Psoas muscle (tissue), 8 donors: ENCODE results near the gene SPDL1. TPM values are rescaled to one million over a fixed set of nuclear protein-coding genes. Genes with fewer than 3 reads are reported as not detected.

Experiments used
- ATAC-seq, 4 donors: fragments of 200-7000 bp; cut with Tn5 transposase; one replicate each; pipeline ENCODE4 v1.9.1; 2020; ENCODE audit warnings: moderate library complexity in 3 of 4, mild to moderate bottlenecking in 2 of 4
- DNase-seq, 2 donors: peaks; one replicate each; pipeline ENCODE4 v3.0.0-alpha.2; 2020
- H3K27ac ChIP-seq: fragments of 200-600 bp; one replicate; pipeline ENCODE4 v1.8.0; 2022
- H3K27me3 ChIP-seq, 3 donors: fragments of 200-600 bp in 1 of 3; one replicate each; pipeline versions ENCODE4 v1.6.1 to v1.8.0; 2013 to 2022; ENCODE audit warnings: low read length in 2 of 3, mild to moderate bottlenecking in 2 of 3, moderate library complexity in 1 of 3; ENCODE audit not compliant: insufficient read depth in 3 of 3
- H3K36me3 ChIP-seq, 2 donors: fragments of 200-600 bp in 1 of 2; one replicate each; pipeline versions ENCODE4 v1.6.1 to v1.8.0; 2013 to 2022; ENCODE audit warnings: low read depth in 1 of 2, mild to moderate bottlenecking in 1 of 2, moderate library complexity in 1 of 2; ENCODE audit not compliant: insufficient read depth in 1 of 2
- H3K4me1 ChIP-seq: fragments of 200-600 bp; one replicate; pipeline ENCODE4 v1.8.0; 2022
- H3K4me3 ChIP-seq: fragments of 200-600 bp; one replicate; pipeline ENCODE4 v1.8.0; 2022; ENCODE audit warnings: mild to moderate bottlenecking
- H3K9me3 ChIP-seq: fragments of 200-600 bp; one replicate; pipeline ENCODE4 v1.8.0; 2022
- WGBS, 3 donors: extraction: QIAGEN DNeasy Blood & Tissue Kit; methylation state at CpG; one replicate each; pipeline versions ENCODE4 v1.1.6 to v1.1.7; 2013; 5-methylcytosine and 5-hydroxymethylcytosine counted together
- intact Hi-C, 2 donors: fragments of 100-400 bp; cut with DNase I; formaldehyde crosslinking; loops; one replicate each; pipeline versions ENCODE4 v1.11.0 to v1.14.2; 2022
- polyA plus RNA-seq, 3 donors: library from polyadenylated mRNA; stranded (reverse); fragments of 200-250 nt; gene quantifications; one replicate each; pipeline ENCODE4 v1.2.3, GENCODE V29; 2013
- total RNA-seq, 4 donors: library from RNA; stranded (reverse); fragmentation: NEBNext Ultra II Directional in 2 of 4; extraction: Animal tissue kit (Norgen Biotek cat#: 25700) in 2 of 4; gene quantifications; one replicate each; pipeline versions ENCODE4 v1.2.1 to v1.2.4, GENCODE V29; 2021 to 2023
- TF ChIP-seq, protein P1 (sequence below): fragments of 200-600 bp; IDR thresholded peaks from one replicate; pipeline ENCODE4 v1.8.0; 2022; ENCODE audit warnings: antibody characterized with exemption
- donor health status: healthy with polysubstance abuse.
- donor health status: DM: no; HTN: no; CAD: no; lungs with moderate emphysema.
- donor health status: Bipolar disorder and iron deficiency.
- donor health status: healthy.
- donor health status: DM: yes; HTN: yes; CAD: no.
- donor health status: DM: no; HTN: no; CAD: no.
- donor health status: DM: no; HTN: no; CAD: no.
- donor health status: DM: yes; HTN: yes; CAD: no.

Gene SPDL1
- total and polyA plus RNA-seq, 7 donors, result 1.7 to 6.3 (median 2.8) TPM

DNA sequence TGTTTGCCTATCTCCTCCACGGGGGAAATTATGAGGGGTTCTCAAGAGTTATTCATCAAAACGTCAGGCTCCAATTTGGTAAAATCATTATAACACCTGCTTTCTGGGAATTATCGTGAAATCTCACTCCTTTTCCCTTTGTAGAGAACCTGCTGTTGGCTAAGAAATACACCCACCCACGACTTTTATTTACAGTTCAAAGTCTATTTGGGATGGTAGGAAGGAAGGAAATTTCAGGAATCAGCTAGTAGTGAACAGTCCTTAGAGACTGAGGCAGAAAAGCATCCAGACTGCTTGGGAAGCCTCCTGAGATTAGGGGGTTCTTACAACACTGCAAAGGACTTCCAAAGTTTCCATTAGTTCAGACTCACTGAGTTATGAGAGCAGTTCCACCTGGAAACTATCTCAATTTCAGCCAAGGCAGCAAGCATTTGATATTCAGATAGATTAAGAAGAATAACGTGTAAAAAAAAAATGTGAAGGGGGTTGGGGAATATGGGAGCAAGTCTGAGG lies 9.4 kb upstream of the SPDL1 start:
- no peak overlapping the region for H3K4me3 ChIP-seq
- no peak for DNase-seq
- H3K4me1 ChIP-seq, result no peaks in the 10 kb centered on the region
- no peaks in the 10 kb centered on the region for H3K36me3 ChIP-seq
- H3K9me3 ChIP-seq, result no peaks in the 10 kb centered on the region
- no peak overlapping the region for H3K27ac ChIP-seq
- no peak for ATAC-seq
- TF ChIP-seq, protein P1, sequence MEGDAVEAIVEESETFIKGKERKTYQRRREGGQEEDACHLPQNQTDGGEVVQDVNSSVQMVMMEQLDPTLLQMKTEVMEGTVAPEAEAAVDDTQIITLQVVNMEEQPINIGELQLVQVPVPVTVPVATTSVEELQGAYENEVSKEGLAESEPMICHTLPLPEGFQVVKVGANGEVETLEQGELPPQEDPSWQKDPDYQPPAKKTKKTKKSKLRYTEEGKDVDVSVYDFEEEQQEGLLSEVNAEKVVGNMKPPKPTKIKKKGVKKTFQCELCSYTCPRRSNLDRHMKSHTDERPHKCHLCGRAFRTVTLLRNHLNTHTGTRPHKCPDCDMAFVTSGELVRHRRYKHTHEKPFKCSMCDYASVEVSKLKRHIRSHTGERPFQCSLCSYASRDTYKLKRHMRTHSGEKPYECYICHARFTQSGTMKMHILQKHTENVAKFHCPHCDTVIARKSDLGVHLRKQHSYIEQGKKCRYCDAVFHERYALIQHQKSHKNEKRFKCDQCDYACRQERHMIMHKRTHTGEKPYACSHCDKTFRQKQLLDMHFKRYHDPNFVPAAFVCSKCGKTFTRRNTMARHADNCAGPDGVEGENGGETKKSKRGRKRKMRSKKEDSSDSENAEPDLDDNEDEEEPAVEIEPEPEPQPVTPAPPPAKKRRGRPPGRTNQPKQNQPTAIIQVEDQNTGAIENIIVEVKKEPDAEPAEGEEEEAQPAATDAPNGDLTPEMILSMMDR, result no peak
- 26 to 33% (median 26%) methylated on average over 5 of the region's 5 CpGs for WGBS, 3 donors
- intact Hi-C loops, result no loop called here
- peaks cover 7 to 19% (median 14%) of the 10 kb centered on the region in 3 donors for H3K27me3 ChIP-seq

DNA sequence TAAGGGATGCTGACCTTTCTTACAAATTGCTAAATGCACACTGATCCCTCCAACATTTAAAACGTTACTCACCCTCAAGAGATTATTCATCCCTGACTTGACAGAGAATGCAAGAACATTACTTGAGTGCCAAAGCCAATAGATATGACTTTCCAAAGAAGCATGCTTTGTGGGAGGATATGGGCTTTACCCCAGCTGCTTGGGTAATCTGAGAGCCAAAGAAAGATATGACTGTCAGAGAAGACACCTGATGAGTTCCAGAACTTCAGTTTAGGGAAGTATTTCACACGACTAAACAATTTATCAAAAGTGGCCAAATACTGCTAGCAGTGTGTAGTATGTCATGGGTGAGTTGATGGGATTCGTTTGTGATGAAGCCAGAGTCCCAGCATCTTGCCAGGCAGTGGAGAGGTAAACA lies 7.4 kb upstream of the SPDL1 start:
- TF ChIP-seq, protein P1, result no peak
- Histone ChIP-seq H3K27ac (no peak overlapping the region), H3K4me3 (no peak overlapping the region), H3K9me3 (no peaks in the 10 kb centered on the region), H3K4me1 (no peaks in the 10 kb centered on the region), H3K27me3 (peaks cover 3 to 13% (median 9%) of the 10 kb centered on the region in 3 donors), H3K36me3 (no peaks in the 10 kb centered on the region)
- 22 to 26% (median 25%) methylated on average over 3 of the region's 3 CpGs for WGBS, 3 donors
- DNase-seq (no peak), ATAC-seq (no peak)
- intact Hi-C loops, result no loop called here

DNA sequence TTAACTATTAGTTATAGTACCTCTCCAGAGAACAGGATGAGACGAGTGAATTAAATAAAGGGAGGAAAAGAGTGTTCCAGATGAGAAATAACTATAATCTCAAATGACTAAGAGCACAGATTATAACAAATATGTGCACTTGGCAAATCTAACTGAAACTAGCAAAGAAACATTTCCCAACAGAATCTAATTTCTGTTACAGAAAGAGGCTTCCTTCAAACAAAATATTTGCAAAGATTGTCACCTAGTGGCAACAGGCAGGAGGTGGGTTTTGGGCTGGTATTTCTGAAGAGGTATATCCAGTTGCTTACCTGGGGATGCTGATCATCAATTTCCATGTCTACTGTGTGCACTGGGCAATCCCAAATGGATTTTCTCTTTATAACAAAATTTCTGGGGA lies 5.6 kb upstream of the SPDL1 start:
- intact Hi-C loops, result no loop called here
- Histone ChIP-seq H3K36me3 (no peaks in the 10 kb centered on the region), H3K27me3 (peaks cover 3 to 9% (median 6%) of the 10 kb centered on the region in 3 donors), H3K4me1 (no peaks in the 10 kb centered on the region), H3K4me3 (no peak overlapping the region), H3K27ac (no peak overlapping the region), H3K9me3 (no peaks in the 10 kb centered on the region)
- no peak for DNase-seq
- TF ChIP-seq, protein P1, result no peak
- 12 to 24% (median 16%) methylated on average over 1 of the region's 1 CpG for WGBS, 3 donors
- ATAC-seq, result no peak

DNA sequence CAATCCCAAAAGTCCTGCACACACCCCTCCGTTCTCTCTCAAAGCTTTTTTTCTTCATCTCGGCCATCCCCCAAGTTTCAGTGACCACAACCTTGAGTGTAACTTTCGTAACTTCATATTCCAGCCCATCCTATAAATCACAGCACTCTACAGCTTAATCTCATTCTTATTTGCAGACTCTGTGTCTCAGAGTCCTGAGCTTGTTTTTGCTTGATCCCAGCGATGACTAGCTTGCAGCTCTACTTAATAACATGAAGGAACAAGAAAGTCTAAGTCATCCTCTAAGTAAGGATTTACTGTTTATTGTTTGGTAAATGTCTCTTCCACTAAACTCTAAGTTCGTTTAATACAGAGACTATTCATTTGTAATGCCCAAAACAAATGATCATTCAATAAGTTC lies 2.6 kb upstream of the SPDL1 start:
- Histone ChIP-seq H3K4me3 (no peak overlapping the region), H3K4me1 (peaks cover 7% of the 10 kb centered on the region), H3K9me3 (no peaks in the 10 kb centered on the region), H3K27ac (no peak overlapping the region), H3K27me3 (peaks cover 0 to 5% (median 0%) of the 10 kb centered on the region in 3 donors), H3K36me3 (no peaks in the 10 kb centered on the region)
- TF ChIP-seq, protein P1, result no peak
- WGBS, 3 donors, result 65 to 70% (median 65%) methylated on average over 5 of the region's 5 CpGs
- intact Hi-C loops, result loop anchor here (2.0 to 10.0 kb wide), 4 partner anchors 592 to 1096 kb away; partner anchors contain the start of gene RARS1 (in 1 of the 2)
- DNase-seq (no peak), ATAC-seq (no peak)
